WTC11 (cell line): ENCODE measurements around the gene TRIM2. TPM values are rescaled to one million over a fixed set of nuclear protein-coding genes. Genes with fewer than 3 reads are reported as not detected.

Experiments used
- ATAC-seq: fragments of 200-7000 bp; cut with Tn5 transposase; 2 replicates; pipeline ENCODE4 v1.10.0; 2021; ENCODE audit warnings: mild to moderate bottlenecking, moderate library complexity
- CTCF ChIA-PET: fragments of 300-600 bp; sonication (Branson Sonifier 250); formaldehyde crosslinking; loops from one replicate; lab custom pipeline; 2021; ENCODE audit warnings: antibody characterized with exemption; lab: Charles Lee
- POLR2A ChIA-PET: fragments of 350-600 bp; sonication (Branson Sonifier 250); formaldehyde crosslinking; loops from one replicate; lab custom pipeline; 2021; ENCODE audit warnings: antibody characterized with exemption; lab: Charles Lee
- DNase-seq: peaks from one replicate; pipeline ENCODE4 v3.0.0; 2021; ENCODE audit warnings: low spot score
- H3K27ac Mint-ChIP-seq: 2 replicates; pipeline ENCODE4 v1.8.0; 2021; ENCODE audit warnings: mixed read lengths
- H3K27me3 Mint-ChIP-seq: 2 replicates; pipeline ENCODE4 v1.8.0; 2021; ENCODE audit warnings: low read depth, mild to moderate bottlenecking, moderate library complexity, mixed read lengths
- H3K36me3 Mint-ChIP-seq: 2 replicates; pipeline ENCODE4 v1.8.0; 2021; ENCODE audit warnings: mixed read lengths
- H3K4me1 Mint-ChIP-seq: 2 replicates; pipeline ENCODE4 v1.8.0; 2022; ENCODE audit warnings: mixed read lengths
- H3K4me3 Mint-ChIP-seq: 2 replicates; pipeline ENCODE4 v1.8.0; 2021; ENCODE audit warnings: mild to moderate bottlenecking, moderate library complexity, mixed read lengths
- H3K9me3 Mint-ChIP-seq: 2 replicates; pipeline ENCODE4 v1.8.0; 2021; ENCODE audit warnings: mixed read lengths
- IRF2 ChIP-seq: sonication (generic); formaldehyde crosslinking; IDR thresholded peaks from 2 replicates; pipeline ENCODE4 v1.8.0; 2022; ENCODE audit warnings: low read depth, missing genetic modification reagents, borderline replicate concordance
- NFE2L1 ChIP-seq: sonication (generic); formaldehyde crosslinking; IDR thresholded peaks from 2 replicates; pipeline ENCODE4 v1.8.1; 2023; ENCODE audit warnings: missing genetic modification reagents
- NR2C2 ChIP-seq: sonication (generic); formaldehyde crosslinking; IDR thresholded peaks from 2 replicates; pipeline ENCODE4 v1.8.0; 2022; ENCODE audit warnings: mild to moderate bottlenecking, missing genetic modification reagents
- SP1 ChIP-seq: sonication (generic); formaldehyde crosslinking; conservative IDR thresholded peaks from 2 replicates; pipeline ENCODE4 v1.8.1; 2022; ENCODE audit warnings: missing genetic modification reagents
- TCF7 ChIP-seq: sonication (generic); formaldehyde crosslinking; IDR thresholded peaks from 2 replicates; pipeline ENCODE4 v1.8.0; 2022; ENCODE audit warnings: mild to moderate bottlenecking, low read depth, missing genetic modification reagents, moderate library complexity
- ZNF263 ChIP-seq: sonication (generic); formaldehyde crosslinking; IDR thresholded peaks from 2 replicates; pipeline ENCODE4 v1.8.1; 2022; ENCODE audit warnings: low read depth, mild to moderate bottlenecking, moderate library complexity, missing genetic modification reagents
- total RNA-seq: library from RNA; stranded (reverse); gene quantifications from 3 replicates; pipeline ENCODE4 v1.2.3, GENCODE V29; 2021
- TF ChIP-seq, protein P1 (sequence below): sonication (generic); formaldehyde crosslinking; IDR thresholded peaks from 2 replicates; pipeline ENCODE4 v1.8.1; 2023; ENCODE audit warnings: mild to moderate bottlenecking, missing genetic modification reagents, borderline replicate concordance
- TF ChIP-seq, protein P2 (sequence below): sonication (generic); formaldehyde crosslinking; conservative IDR thresholded peaks from 2 replicates; pipeline ENCODE4 v1.8.1; 2022; ENCODE audit warnings: mild to moderate bottlenecking, missing genetic modification reagents
- TF ChIP-seq, protein P3 (sequence below): fragments of 200-600 bp; IDR thresholded peaks from 2 replicates; pipeline ENCODE4 v1.8.0; 2022; ENCODE audit warnings: antibody characterized with exemption
- TF ChIP-seq, protein P4 (sequence below): fragments of 250-450 bp; sonication (Bioruptor Pico); conservative IDR thresholded peaks from 2 replicates; pipeline ENCODE4 v1.9.0; 2021; ENCODE audit warnings: mild to moderate bottlenecking
- TF ChIP-seq, protein P5 (sequence below): fragments of 250-450 bp; sonication (Bioruptor Pico); IDR thresholded peaks from 2 replicates; pipeline ENCODE4 v1.9.0; 2021; ENCODE audit warnings: mild to moderate bottlenecking
- TF ChIP-seq, protein P6 (sequence below): sonication (generic); formaldehyde crosslinking; IDR thresholded peaks from 2 replicates; pipeline ENCODE4 v1.8.1; 2023; ENCODE audit warnings: mild to moderate bottlenecking, missing genetic modification reagents, moderate library complexity
- TF ChIP-seq, protein P7 (sequence below): sonication (generic); formaldehyde crosslinking; IDR thresholded peaks from 2 replicates; pipeline ENCODE4 v1.8.1; 2023; ENCODE audit warnings: mild to moderate bottlenecking, missing genetic modification reagents, moderate library complexity
- TF ChIP-seq, protein P8 (sequence below): fragments of 250-450 bp; sonication (Bioruptor Pico); IDR thresholded peaks from 2 replicates; pipeline ENCODE4 v1.9.0; 2021; ENCODE audit warnings: mild to moderate bottlenecking, borderline replicate concordance
- TF ChIP-seq, protein P9 (sequence below): sonication (generic); formaldehyde crosslinking; IDR thresholded peaks from 2 replicates; pipeline ENCODE4 v1.8.1; 2022; ENCODE audit warnings: missing genetic modification reagents, borderline replicate concordance
- TF ChIP-seq, protein P10 (sequence below): sonication (generic); formaldehyde crosslinking; IDR thresholded peaks from 2 replicates; pipeline ENCODE4 v1.8.0; 2022; ENCODE audit warnings: mild to moderate bottlenecking, missing genetic modification reagents
- TF ChIP-seq, protein P11 (sequence below): fragments of 250-450 bp; sonication (Bioruptor Pico); IDR thresholded peaks from 2 replicates; pipeline ENCODE4 v1.8.0; 2021; ENCODE audit warnings: mild to moderate bottlenecking

Gene TRIM2
- total RNA-seq, 1 experiment from 2014 or later: 54.5 TPM

DNA sequence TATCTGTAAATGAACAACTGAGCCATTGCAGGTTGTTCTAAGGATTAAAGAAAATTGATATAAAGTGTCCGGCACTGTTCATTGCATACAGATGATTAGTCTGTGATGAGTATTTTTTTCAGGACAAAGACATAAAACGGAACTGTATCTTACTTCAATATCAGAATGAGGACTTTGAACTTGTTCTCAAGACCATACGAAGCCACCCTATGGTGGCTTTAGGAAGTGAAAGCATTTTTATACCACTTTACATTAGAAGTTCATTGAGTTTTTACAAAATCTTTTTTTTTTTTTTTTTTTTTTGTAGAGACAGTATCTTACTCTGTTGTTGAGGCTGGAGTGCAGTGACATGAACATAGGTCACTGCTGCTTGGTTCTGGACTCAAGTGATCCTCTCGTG, 45.2 kb upstream of the TRIM2 start (continued):
- TF ChIP-seq, protein P1, sequence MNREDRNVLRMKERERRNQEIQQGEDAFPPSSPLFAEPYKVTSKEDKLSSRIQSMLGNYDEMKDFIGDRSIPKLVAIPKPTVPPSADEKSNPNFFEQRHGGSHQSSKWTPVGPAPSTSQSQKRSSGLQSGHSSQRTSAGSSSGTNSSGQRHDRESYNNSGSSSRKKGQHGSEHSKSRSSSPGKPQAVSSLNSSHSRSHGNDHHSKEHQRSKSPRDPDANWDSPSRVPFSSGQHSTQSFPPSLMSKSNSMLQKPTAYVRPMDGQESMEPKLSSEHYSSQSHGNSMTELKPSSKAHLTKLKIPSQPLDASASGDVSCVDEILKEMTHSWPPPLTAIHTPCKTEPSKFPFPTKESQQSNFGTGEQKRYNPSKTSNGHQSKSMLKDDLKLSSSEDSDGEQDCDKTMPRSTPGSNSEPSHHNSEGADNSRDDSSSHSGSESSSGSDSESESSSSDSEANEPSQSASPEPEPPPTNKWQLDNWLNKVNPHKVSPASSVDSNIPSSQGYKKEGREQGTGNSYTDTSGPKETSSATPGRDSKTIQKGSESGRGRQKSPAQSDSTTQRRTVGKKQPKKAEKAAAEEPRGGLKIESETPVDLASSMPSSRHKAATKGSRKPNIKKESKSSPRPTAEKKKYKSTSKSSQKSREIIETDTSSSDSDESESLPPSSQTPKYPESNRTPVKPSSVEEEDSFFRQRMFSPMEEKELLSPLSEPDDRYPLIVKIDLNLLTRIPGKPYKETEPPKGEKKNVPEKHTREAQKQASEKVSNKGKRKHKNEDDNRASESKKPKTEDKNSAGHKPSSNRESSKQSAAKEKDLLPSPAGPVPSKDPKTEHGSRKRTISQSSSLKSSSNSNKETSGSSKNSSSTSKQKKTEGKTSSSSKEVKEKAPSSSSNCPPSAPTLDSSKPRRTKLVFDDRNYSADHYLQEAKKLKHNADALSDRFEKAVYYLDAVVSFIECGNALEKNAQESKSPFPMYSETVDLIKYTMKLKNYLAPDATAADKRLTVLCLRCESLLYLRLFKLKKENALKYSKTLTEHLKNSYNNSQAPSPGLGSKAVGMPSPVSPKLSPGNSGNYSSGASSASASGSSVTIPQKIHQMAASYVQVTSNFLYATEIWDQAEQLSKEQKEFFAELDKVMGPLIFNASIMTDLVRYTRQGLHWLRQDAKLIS: no peak
- no peak for TF ChIP-seq TCF7

DNA sequence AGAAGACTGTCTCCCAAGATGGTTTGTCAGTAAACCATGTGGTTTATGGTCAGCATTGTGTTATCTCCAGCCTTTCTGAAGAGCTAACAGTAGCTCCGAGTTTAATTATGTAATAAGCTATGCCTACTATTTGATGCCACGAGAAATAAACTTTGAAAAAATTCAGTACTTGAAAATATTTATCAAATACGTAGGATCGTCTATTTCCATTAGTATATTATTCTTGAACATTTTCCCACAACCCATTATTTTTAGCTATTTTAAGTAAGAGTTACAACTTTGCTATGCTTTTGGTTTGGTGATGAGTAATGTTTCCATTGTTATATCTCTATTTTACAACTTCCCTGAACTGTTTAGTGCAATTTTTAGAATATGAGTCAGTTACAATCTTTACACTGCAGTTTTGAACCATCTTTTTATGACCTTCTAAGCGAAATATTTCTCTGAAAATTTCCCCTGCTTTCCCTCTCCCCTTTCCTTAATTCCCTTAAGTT, 44.5 kb upstream of the TRIM2 start:
- no peaks in the 10 kb centered on the region; the same call in 1 of the 2 replicates for H3K36me3 Mint-ChIP-seq
- CTCF ChIA-PET: interaction anchor here (0.7 to 1.4 kb wide), 4 partner anchors 13 to 73 kb away, joined by 3 to 5 read pairs (median 4); no protein-coding TSS in a partner anchor
- no peak overlapping the region for H3K27ac Mint-ChIP-seq
- peaks cover 30% of the 10 kb centered on the region for H3K4me1 Mint-ChIP-seq
- no peak for DNase-seq
- H3K9me3 Mint-ChIP-seq: peaks cover 4% of the 10 kb centered on the region; the same call in 1 of the 2 replicates
- POLR2A ChIA-PET: no interaction called here
- H3K27me3 Mint-ChIP-seq: peaks cover 31% of the 10 kb centered on the region
- H3K4me3 Mint-ChIP-seq: no peak overlapping the region
- ATAC-seq: no peak
- TF ChIP-seq ZNF263 (CRISPR knock-in tag) (no peak), SP1 (CRISPR knock-in tag) (no peak), IRF2 (CRISPR knock-in tag) (no peak), NFE2L1 (CRISPR knock-in tag) (no peak), NR2C2 (no peak)
- TF ChIP-seq, protein P2, sequence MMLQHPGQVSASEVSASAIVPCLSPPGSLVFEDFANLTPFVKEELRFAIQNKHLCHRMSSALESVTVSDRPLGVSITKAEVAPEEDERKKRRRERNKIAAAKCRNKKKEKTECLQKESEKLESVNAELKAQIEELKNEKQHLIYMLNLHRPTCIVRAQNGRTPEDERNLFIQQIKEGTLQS (CRISPR knock-in tag): no peak
- TF ChIP-seq, protein P3, sequence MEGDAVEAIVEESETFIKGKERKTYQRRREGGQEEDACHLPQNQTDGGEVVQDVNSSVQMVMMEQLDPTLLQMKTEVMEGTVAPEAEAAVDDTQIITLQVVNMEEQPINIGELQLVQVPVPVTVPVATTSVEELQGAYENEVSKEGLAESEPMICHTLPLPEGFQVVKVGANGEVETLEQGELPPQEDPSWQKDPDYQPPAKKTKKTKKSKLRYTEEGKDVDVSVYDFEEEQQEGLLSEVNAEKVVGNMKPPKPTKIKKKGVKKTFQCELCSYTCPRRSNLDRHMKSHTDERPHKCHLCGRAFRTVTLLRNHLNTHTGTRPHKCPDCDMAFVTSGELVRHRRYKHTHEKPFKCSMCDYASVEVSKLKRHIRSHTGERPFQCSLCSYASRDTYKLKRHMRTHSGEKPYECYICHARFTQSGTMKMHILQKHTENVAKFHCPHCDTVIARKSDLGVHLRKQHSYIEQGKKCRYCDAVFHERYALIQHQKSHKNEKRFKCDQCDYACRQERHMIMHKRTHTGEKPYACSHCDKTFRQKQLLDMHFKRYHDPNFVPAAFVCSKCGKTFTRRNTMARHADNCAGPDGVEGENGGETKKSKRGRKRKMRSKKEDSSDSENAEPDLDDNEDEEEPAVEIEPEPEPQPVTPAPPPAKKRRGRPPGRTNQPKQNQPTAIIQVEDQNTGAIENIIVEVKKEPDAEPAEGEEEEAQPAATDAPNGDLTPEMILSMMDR: no peak
- TF ChIP-seq, protein P4, sequence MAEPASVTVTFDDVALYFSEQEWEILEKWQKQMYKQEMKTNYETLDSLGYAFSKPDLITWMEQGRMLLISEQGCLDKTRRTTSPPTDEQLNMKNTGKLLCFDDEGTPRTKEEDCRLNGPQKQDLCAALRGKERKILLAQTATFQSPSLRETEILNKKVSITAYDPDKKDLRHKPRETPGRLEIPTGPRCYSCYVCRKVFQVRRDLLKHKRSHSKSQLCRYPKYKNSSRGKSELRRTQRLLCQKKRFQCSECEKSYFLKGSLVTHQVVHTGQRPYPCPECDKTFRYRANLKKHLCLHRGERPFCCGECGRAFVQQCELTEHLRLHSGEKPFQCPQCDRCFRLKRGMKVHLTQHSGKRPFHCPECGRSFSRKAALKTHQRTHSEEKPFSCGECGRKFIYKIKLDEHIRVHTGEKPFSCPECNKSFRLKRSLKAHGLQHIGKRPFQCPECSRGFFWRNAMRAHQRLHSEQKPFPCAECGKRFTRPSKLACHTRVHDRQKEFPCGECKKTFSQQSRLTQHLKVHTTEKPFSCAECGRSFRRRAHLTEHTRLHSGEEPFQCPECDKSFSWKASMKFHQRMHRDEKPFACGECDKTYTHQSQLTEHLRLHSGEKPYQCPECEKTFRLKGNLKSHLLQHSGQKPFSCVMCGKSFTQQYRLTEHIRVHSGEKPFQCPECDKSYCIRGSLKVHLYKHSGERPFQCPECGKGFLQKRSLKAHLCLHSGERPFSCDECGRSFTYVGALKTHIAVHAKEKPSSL (CRISPR knock-in tag): no peak
- TF ChIP-seq, protein P5, sequence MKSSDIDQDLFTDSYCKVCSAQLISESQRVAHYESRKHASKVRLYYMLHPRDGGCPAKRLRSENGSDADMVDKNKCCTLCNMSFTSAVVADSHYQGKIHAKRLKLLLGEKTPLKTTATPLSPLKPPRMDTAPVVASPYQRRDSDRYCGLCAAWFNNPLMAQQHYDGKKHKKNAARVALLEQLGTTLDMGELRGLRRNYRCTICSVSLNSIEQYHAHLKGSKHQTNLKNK (CRISPR knock-in tag): no peak
- TF ChIP-seq, protein P6, sequence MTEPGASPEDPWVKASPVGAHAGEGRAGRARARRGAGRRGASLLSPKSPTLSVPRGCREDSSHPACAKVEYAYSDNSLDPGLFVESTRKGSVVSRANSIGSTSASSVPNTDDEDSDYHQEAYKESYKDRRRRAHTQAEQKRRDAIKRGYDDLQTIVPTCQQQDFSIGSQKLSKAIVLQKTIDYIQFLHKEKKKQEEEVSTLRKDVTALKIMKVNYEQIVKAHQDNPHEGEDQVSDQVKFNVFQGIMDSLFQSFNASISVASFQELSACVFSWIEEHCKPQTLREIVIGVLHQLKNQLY: no peak
- TF ChIP-seq, protein P7, sequence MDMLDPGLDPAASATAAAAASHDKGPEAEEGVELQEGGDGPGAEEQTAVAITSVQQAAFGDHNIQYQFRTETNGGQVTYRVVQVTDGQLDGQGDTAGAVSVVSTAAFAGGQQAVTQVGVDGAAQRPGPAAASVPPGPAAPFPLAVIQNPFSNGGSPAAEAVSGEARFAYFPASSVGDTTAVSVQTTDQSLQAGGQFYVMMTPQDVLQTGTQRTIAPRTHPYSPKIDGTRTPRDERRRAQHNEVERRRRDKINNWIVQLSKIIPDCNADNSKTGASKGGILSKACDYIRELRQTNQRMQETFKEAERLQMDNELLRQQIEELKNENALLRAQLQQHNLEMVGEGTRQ (CRISPR knock-in tag): no peak
- TF ChIP-seq, protein P8, sequence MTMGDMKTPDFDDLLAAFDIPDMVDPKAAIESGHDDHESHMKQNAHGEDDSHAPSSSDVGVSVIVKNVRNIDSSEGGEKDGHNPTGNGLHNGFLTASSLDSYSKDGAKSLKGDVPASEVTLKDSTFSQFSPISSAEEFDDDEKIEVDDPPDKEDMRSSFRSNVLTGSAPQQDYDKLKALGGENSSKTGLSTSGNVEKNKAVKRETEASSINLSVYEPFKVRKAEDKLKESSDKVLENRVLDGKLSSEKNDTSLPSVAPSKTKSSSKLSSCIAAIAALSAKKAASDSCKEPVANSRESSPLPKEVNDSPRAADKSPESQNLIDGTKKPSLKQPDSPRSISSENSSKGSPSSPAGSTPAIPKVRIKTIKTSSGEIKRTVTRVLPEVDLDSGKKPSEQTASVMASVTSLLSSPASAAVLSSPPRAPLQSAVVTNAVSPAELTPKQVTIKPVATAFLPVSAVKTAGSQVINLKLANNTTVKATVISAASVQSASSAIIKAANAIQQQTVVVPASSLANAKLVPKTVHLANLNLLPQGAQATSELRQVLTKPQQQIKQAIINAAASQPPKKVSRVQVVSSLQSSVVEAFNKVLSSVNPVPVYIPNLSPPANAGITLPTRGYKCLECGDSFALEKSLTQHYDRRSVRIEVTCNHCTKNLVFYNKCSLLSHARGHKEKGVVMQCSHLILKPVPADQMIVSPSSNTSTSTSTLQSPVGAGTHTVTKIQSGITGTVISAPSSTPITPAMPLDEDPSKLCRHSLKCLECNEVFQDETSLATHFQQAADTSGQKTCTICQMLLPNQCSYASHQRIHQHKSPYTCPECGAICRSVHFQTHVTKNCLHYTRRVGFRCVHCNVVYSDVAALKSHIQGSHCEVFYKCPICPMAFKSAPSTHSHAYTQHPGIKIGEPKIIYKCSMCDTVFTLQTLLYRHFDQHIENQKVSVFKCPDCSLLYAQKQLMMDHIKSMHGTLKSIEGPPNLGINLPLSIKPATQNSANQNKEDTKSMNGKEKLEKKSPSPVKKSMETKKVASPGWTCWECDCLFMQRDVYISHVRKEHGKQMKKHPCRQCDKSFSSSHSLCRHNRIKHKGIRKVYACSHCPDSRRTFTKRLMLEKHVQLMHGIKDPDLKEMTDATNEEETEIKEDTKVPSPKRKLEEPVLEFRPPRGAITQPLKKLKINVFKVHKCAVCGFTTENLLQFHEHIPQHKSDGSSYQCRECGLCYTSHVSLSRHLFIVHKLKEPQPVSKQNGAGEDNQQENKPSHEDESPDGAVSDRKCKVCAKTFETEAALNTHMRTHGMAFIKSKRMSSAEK (CRISPR knock-in tag): no peak
- TF ChIP-seq, protein P9, sequence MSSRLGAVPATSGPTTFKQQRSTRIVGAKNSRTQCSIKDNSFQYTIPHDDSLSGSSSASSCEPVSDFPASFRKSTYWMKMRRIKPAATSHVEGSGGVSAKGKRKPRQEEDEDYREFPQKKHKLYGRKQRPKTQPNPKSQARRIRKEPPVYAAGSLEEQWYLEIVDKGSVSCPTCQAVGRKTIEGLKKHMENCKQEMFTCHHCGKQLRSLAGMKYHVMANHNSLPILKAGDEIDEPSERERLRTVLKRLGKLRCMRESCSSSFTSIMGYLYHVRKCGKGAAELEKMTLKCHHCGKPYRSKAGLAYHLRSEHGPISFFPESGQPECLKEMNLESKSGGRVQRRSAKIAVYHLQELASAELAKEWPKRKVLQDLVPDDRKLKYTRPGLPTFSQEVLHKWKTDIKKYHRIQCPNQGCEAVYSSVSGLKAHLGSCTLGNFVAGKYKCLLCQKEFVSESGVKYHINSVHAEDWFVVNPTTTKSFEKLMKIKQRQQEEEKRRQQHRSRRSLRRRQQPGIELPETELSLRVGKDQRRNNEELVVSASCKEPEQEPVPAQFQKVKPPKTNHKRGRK (CRISPR knock-in tag): no peak
- TF ChIP-seq, protein P10, sequence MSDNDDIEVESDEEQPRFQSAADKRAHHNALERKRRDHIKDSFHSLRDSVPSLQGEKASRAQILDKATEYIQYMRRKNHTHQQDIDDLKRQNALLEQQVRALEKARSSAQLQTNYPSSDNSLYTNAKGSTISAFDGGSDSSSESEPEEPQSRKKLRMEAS (CRISPR knock-in tag): no peak
- TF ChIP-seq, protein P11, sequence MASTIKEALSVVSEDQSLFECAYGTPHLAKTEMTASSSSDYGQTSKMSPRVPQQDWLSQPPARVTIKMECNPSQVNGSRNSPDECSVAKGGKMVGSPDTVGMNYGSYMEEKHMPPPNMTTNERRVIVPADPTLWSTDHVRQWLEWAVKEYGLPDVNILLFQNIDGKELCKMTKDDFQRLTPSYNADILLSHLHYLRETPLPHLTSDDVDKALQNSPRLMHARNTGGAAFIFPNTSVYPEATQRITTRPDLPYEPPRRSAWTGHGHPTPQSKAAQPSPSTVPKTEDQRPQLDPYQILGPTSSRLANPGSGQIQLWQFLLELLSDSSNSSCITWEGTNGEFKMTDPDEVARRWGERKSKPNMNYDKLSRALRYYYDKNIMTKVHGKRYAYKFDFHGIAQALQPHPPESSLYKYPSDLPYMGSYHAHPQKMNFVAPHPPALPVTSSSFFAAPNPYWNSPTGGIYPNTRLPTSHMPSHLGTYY: no peak
